Vagina (tissue), 2 donors: ENCODE results near the gene CYP4F22.

Experiments
- POLR2A ChIP-seq, 2 donors: fragments of 450-650 bp; IDR thresholded peaks; one replicate each; pipeline ENCODE4 v1.6.1; 2017; ENCODE audit warnings: antibody characterized with exemption in 2 of 2, mild to moderate bottlenecking in 2 of 2, moderate library complexity in 2 of 2
- TF ChIP-seq, protein P1 (sequence below), 3 experiments: fragments of 450-650 bp in 2 of 3; fragments of 200-600 bp in 1 of 3; sonication (generic) in 1 of 3; IDR thresholded peaks; one replicate each; pipeline ENCODE4 v1.5.1; 2017 to 2019; ENCODE audit warnings: antibody characterized with exemption in 3 of 3, mild to moderate bottlenecking in 2 of 3, moderate library complexity in 2 of 3

DNA sequence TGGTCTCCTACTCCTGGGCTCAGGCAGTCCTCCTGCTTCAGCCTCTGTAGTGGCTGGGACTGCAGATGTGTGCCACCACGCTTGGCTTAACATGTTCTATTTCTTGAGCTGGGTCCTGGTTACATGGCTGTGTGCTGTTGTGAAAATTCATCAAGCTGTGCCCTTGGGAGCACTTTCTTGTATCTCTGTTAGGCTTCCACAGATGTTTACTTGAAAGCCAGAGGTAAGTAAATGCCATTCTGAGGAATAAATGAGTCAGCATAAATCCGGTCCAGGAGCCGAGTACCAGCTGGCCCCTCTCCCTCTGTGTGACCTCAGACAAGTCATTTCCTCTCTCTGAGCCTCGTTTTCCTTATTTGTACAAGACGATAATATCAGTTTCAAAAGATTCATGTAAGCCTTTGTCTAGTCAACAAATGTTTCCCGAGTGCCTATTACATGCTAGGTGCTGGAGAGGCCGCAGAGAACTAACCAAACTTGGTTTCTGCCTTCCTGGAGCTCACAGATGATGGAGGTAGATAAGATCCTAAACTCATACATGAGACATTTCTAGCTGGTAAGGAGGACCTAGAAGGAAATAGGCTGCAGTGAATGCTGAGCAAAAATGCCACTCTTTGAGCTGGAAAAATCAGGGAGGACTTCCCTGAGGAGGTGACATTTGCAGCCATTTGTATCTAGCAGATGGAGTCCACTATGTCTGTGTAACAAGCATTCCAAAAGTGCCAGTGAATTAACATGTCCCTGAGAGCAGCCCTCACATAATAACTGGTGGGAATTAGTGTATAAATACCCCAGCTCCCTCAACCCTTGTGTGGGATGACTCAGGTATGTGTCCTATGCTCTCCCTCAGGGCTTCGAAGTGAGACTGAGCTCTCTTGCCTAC, 41.2 kb upstream of the CYP4F22 start:
- TF ChIP-seq, protein P1, sequence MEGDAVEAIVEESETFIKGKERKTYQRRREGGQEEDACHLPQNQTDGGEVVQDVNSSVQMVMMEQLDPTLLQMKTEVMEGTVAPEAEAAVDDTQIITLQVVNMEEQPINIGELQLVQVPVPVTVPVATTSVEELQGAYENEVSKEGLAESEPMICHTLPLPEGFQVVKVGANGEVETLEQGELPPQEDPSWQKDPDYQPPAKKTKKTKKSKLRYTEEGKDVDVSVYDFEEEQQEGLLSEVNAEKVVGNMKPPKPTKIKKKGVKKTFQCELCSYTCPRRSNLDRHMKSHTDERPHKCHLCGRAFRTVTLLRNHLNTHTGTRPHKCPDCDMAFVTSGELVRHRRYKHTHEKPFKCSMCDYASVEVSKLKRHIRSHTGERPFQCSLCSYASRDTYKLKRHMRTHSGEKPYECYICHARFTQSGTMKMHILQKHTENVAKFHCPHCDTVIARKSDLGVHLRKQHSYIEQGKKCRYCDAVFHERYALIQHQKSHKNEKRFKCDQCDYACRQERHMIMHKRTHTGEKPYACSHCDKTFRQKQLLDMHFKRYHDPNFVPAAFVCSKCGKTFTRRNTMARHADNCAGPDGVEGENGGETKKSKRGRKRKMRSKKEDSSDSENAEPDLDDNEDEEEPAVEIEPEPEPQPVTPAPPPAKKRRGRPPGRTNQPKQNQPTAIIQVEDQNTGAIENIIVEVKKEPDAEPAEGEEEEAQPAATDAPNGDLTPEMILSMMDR (IDR thresholded peaks at IDR 0.05) = no peak
- TF ChIP-seq POLR2A (IDR thresholded peaks at IDR 0.05) = no peak
